Measurements from ENCODE around the gene TNNC2. TPM values are rescaled to one million over a fixed set of nuclear protein-coding genes. Genes with fewer than 3 reads are reported as not detected.

Gene TNNC2
- total RNA-seq, 2 donors from 2014 or later: 0.51 TPM; not detected in 1

DNA sequence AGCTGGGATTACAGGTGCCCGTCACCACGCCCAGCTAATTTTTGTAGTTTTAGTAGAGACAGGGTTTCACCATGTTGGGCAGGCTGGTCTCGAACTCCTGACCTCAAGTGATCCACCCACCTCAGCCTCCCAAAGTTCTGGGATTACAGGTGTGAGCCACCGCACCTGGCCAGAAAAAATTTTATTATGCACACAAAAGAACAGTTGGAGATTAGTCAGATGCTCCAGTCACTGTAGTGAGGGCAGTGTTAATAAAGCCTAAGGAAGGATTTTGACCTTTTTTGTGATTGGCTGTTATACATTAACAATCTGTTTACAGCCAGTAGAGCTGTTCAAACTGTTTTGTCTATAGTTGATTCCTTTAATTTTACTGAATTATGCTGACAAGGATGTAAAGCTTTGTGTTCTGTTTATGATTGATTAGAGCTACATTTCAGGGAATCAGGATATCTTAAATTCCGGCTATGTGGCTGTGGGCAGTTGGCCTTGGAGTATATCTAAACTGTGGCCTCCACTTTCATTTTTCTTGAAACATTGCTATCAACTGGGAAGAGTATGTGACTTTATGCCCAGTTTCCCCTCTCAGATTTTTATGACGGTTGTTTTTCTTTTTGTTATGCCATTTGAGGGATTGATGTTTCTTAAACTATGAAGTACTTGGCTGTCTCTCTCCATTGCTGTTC, 40.2 kb upstream of the TNNC2 start:
- Histone ChIP-seq H3K36me3 (no peaks in the 10 kb centered on the region), H3K27ac (no peak overlapping the region), H3K27me3 (no peaks in the 10 kb centered on the region), H3K4me3 (no peak overlapping the region), H3K4me1 (no peaks in the 10 kb centered on the region), H3K9me3 (no peaks in the 10 kb centered on the region)
- DNase-seq (ENCODE audit: low spot score): no peak
- TF ChIP-seq, protein P1, sequence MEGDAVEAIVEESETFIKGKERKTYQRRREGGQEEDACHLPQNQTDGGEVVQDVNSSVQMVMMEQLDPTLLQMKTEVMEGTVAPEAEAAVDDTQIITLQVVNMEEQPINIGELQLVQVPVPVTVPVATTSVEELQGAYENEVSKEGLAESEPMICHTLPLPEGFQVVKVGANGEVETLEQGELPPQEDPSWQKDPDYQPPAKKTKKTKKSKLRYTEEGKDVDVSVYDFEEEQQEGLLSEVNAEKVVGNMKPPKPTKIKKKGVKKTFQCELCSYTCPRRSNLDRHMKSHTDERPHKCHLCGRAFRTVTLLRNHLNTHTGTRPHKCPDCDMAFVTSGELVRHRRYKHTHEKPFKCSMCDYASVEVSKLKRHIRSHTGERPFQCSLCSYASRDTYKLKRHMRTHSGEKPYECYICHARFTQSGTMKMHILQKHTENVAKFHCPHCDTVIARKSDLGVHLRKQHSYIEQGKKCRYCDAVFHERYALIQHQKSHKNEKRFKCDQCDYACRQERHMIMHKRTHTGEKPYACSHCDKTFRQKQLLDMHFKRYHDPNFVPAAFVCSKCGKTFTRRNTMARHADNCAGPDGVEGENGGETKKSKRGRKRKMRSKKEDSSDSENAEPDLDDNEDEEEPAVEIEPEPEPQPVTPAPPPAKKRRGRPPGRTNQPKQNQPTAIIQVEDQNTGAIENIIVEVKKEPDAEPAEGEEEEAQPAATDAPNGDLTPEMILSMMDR (IDR thresholded peaks at IDR 0.05): no peak

DNA sequence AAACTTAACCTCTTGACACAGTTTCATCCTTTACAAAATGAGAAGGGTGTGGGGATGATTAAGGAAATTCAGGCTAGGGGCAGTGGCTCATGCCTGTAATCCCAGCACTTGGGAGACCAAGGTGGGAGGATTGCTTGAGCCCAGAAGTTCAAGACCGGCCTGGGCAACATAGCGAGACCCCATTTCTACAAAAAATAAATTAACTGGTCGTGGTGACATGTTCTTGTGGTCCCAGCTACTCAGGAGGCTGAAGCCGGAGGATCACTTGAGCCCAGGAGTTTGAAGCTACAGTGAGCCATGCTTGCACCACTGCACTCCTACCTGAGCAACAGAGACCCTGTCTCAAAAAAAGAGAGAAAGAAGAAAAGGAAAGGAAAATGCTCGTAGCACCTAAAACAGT, 39.3 kb upstream of the TNNC2 start:
- TF ChIP-seq, protein P1 (IDR thresholded peaks at IDR 0.05): no peak
- Histone ChIP-seq H3K4me3 (no peak overlapping the region), H3K36me3 (no peaks in the 10 kb centered on the region), H3K9me3 (no peaks in the 10 kb centered on the region), H3K4me1 (no peaks in the 10 kb centered on the region), H3K27me3 (no peaks in the 10 kb centered on the region), H3K27ac (no peak overlapping the region)
- DNase-seq (ENCODE audit: low spot score): no peak

DNA sequence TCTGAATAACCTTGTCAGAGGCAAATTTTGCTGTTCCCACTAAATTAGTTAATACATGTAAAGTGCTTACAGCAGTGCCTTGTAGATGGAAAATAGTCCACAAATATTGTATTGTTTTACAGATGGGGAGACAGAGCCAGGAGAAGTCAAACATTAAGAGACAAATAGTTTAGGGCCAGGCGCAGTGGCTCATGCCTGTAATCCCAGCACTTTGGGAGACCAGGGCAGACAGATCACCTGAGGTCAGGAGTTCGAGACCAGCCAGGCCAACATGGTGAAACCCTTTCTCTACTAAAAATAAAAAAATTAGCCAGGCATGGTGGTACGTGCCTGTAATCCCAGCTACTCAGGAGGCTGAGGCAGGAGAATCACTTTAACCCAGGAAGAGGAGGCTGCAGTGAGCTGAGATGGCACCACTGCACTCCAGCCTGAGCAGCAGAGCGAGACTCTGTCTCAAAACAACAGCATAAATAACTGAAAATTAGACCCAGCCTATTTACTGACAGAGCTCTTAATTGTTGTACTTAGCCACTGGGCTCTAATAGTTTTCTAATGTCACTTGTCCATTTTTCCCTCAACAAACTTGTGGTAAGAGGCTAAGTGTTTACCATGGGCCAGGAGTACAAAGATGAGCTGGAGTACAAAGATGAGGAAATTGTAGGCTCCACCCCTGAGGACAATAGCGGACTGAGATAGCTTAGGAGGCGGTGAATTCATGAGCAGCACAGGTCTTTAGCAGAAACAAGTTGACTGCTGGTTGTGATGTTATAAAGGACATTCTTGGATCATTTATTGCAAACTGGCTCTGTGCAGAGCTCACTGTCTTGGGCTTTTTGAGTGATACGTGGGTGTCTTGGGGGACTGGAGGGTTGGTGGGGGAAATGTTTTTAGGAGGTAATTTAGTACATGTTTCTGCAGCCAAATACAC, 36.7 kb upstream of the TNNC2 start:
- Histone ChIP-seq H3K27ac (no peak overlapping the region), H3K4me3 (no peak overlapping the region), H3K9me3 (no peaks in the 10 kb centered on the region), H3K4me1 (no peaks in the 10 kb centered on the region), H3K36me3 (no peaks in the 10 kb centered on the region), H3K27me3 (no peaks in the 10 kb centered on the region)
- no peak for DNase-seq (ENCODE audit: low spot score)
- TF ChIP-seq, protein P1 (IDR thresholded peaks at IDR 0.05): no peak

DNA sequence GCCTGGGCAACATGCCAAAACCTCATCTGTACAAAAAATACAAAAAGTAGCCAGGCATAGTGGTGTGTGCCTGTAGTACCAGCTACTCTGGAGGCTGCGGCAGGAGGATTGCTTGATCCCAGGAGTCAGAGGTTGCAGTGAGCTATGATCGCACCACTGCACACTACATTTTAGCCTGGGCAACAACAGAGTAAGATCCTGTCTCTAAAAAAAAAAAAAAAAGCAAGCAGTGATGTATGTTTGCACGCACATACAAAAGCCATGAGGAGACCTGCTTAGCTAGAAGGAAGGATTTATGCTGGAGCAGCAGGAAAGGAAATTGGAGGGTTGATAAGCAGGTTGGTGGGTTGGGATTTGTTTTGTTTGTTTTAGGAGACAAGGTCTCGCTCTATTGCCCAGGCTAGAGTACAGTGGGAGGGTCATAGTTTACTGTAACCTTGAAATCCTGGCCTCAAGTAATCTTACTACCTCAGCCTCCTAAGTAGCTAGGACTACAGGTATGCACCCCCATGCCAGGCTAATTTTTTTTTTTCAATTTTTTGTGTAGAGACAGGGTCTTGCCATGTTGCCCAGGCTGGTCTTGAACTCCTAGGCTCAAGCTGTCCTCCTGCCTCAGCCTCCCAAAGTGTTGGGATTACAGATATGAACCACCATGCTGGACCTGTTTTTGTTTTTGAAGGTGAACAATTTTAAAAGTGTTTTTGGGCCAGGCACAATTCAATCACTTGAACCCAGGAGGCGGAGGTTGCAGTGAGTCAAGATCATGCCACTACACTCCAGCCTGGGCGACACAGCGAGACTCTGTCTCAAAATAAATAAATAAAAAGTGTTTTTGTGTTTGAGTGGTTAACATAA, 34.3 kb upstream of the TNNC2 start:
- no peak overlapping the region for H3K4me3 ChIP-seq
- H3K9me3 ChIP-seq: no peaks in the 10 kb centered on the region
- H3K4me1 ChIP-seq: peaks cover 0 to 13% of the 10 kb centered on the region in 2 donors
- H3K27ac ChIP-seq: no peak overlapping the region
- H3K27me3 ChIP-seq: no peaks in the 10 kb centered on the region
- TF ChIP-seq, protein P1 (IDR thresholded peaks at IDR 0.05): no peak
- DNase-seq (ENCODE audit: low spot score): no peak
- H3K36me3 ChIP-seq: no peaks in the 10 kb centered on the region

DNA sequence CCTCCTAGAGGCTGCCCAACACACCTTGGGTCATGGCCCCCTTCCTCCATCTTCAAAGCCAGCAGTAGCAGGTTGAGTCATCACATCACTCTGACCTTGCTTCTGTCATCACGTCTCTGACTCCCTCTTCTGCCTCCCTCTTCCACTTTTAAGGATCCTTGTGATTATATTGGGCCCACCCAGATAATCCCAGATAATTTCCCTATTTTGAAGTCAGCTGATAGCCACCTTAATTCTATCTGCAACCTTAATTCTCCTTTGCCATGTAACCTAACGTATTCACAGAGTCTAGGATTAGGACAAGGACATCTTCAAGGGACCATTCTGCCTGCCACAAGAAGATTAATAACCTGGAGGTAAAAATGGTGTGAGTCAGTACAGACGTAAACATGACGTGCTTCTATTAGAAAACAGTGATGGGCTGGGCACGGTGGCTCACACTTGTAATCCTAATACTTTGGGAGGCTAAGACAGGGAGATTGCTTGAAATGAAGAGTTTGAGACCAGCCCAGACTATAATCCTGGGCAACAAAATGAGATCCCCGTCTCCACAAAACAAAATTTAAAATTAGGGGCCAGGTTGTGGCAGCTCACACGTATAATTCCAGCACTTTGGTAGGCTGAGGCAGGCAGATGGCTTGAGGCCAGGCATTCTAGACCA, 33.6 kb upstream of the TNNC2 start:
- no peak overlapping the region for H3K4me3 ChIP-seq
- H3K27ac ChIP-seq: no peak overlapping the region
- TF ChIP-seq, protein P1 (IDR thresholded peaks at IDR 0.05): no peak
- H3K4me1 ChIP-seq: peaks cover 0 to 21% of the 10 kb centered on the region in 2 donors
- no peaks in the 10 kb centered on the region for H3K36me3 ChIP-seq
- no peak for DNase-seq (ENCODE audit: low spot score)
- no peaks in the 10 kb centered on the region for H3K27me3 ChIP-seq
- no peaks in the 10 kb centered on the region for H3K9me3 ChIP-seq

All from right atrium auricular region (tissue), 2 donors.